Measurements from ENCODE around the gene LRCH1.

LRCH1 gene

DNA sequence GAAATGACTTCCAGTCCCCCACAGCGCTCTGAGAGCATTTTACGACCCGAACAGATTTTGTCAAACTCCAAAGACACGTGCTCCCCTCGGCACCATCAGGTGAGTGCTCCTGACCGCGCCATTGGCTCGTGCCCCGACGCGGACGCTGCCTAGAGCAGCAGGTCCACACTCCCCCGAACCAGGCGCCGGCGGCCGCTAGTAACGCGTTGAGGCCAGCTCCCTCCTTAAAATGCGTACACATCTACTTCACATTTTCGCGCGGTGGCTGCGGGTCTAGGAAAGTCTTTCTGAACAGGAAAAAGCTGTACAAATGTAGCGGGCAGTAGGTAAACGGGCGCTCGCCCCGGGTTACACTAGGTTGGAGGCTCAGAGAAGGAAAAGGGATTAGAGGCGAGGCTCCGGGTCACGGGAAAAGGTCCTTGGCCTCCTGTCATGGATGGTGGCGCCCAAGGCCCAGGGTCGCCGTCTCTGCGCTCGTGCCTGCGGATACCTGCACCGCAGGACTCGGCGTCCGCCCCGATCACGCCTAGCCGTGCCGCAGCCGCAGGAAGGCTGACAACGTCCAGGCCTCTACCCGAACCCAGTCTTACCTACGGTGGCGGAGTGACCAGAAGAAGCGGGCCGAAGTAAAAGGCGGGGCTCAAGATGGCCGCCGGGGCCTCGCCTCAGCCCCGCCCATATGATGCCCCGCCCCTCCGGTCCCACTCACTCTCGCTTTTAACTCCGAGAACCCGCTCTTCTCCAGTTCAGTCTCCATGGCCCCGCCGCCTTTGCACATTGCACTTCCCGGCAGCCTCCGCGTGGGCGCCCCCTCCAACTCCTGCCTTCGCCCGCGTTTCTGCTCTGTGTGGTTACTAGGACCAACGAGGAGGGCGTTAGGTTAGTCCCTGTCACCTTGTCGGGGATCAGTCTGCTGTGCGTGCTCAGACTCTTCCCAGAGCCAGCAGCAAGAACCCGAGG, 243.8 kb downstream of the LRCH1 start, which contains the start of gene ESD:
ESD (minus strand) TSS at position 647 of the 960 bp plus-strand sequence. CDS start 5,748 bp downstream, outside the sequence.
- no peak for TF ChIP-seq CTBP1 (IDR thresholded peaks at IDR 0.05; ENCODE audit: borderline replicate concordance)
- TF ChIP-seq L3MBTL2 (conservative IDR thresholded peaks at IDR 0.05), result peak; percentile 97
- DNase-seq (ENCODE audit: extremely low spot score), result peak; percentile 92
- ChIA-PET CTCF (interaction anchor here (0.8 kb wide), 1 partner anchor 98 kb away, joined by 5 read pairs; no protein-coding TSS in a partner anchor), POLR2A (interaction anchor here (0.7 kb wide), 1 partner anchor 16 kb away, joined by 3 read pairs; no protein-coding TSS in a partner anchor)

DNA sequence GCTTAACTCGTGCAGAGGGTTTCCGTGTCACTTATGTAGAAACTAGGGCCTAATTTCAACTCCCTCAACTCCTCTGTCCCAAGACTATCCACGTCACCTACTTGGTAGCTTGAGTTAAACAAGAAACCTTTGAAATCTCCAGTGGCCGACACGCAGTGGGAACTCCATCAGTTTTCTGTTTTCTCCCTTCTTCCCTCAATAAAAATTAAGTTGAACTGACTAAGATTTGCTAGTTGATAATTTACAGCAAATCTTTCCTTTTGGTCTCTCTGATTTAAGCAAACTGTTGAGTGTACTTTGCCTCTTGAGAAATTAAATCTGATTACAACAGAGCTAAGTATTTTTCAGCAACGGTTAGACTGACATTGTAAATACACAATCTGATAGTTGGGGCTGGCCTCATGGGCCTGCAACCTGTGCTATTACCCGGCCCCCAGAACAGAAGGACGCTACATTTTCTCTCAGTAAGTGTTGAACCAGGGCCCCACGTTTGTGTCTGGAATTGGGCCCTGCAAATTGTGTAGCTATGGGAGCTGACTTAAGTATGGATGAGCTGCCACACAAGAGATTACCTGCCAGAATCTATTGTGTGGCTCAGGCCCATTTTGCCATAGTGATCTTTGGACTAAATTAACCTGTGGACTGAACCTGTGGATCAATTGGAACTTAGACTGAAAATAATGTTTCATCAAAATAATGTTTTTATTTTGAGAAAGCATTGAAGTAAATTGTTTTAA, 244.7 kb downstream of the LRCH1 start:
- no peak for DNase-seq (ENCODE audit: extremely low spot score)
- TF ChIP-seq ZNF384 (IDR thresholded peaks at IDR 0.05) (no peak), LEF1 (IDR thresholded peaks at IDR 0.05; ENCODE audit: borderline replicate concordance) (no peak), FOXK2 (IDR thresholded peaks at IDR 0.05) (no peak)
- POLR2A ChIA-PET, result no interaction called here
- CTCF ChIA-PET, result interaction anchor here (0.8 kb wide), 1 partner anchor 97 kb away, joined by 5 read pairs; no protein-coding TSS in a partner anchor

DNA sequence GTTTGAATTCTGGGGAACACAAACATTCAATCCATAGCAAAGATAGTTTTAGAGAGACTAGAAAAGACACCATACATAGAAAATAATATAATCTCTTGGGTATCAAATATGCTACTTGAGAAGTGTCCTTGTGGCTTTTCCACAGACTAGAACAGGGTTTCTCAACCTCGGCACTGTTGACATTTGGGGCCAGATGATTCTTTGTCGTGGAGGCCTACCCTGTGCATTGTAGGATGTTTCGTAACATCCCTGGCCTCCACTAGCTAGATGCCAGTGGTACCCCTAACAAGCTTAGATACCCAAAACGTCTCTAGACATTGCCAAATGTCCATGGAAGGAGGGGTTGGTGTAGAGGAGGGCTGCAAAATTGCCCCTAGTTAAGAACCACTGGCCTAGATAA, 246.2 kb downstream of the LRCH1 start:
- POLR2A ChIA-PET, result no interaction called here
- no peak for TF ChIP-seq ELF4 (IDR thresholded peaks at IDR 0.05)
- CTCF ChIA-PET, result no interaction called here

GRCh38 chr13:46801858-46802257, 248.9 kb downstream of the LRCH1 start:
- CTCF ChIA-PET, result no interaction called here
- no peak for DNase-seq (ENCODE audit: extremely low spot score)
- no peak for TF ChIP-seq ELF4 (IDR thresholded peaks at IDR 0.05)
- no peak for TF ChIP-seq BHLHE40 (IDR thresholded peaks at IDR 0.05; ENCODE audit: borderline replicate concordance)
- TF ChIP-seq LEF1 (IDR thresholded peaks at IDR 0.05; ENCODE audit: borderline replicate concordance), result no peak
- TF ChIP-seq ZNF384 (IDR thresholded peaks at IDR 0.05), result no peak
- no peak for TF ChIP-seq CTBP1 (IDR thresholded peaks at IDR 0.05; ENCODE audit: borderline replicate concordance)
- no peak for TF ChIP-seq HDGF (IDR thresholded peaks at IDR 0.05; ENCODE audit: borderline replicate concordance)
- TF ChIP-seq, protein P1, sequence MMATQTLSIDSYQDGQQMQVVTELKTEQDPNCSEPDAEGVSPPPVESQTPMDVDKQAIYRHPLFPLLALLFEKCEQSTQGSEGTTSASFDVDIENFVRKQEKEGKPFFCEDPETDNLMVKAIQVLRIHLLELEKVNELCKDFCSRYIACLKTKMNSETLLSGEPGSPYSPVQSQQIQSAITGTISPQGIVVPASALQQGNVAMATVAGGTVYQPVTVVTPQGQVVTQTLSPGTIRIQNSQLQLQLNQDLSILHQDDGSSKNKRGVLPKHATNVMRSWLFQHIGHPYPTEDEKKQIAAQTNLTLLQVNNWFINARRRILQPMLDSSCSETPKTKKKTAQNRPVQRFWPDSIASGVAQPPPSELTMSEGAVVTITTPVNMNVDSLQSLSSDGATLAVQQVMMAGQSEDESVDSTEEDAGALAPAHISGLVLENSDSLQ (IDR thresholded peaks at IDR 0.05), result no peak
- no peak for TF ChIP-seq FOXM1 (IDR thresholded peaks at IDR 0.05; ENCODE audit: borderline replicate concordance)
- TF ChIP-seq FOXA1 (IDR thresholded peaks at IDR 0.05), result no peak
- TF ChIP-seq TARDBP (IDR thresholded peaks at IDR 0.05), result no peak
- POLR2A ChIA-PET, result no interaction called here

More for the DNA sequence above, 246.2 kb downstream of the LRCH1 start:
- no peak for DNase-seq (ENCODE audit: extremely low spot score)

All from HEK293T (cell line).